ENCODE measurements around the gene VEGFD. TPM values are rescaled to one million over a fixed set of nuclear protein-coding genes. Genes with fewer than 3 reads are reported as not detected.
A peak's percentile ranks its signal among the peaks of the same experiment; 100 is the strongest.

VEGFD gene
- total RNA-seq, 1 donor from 2014 or later: 0.56 TPM

GRCh38 chrX:15349046-15349445 is 35.2 kb downstream of the VEGFD start:
- DNase-seq (ENCODE audit: low spot score): peak; percentile 41
- H3K9me3 Mint-ChIP-seq (ENCODE audit: unreplicated experiment): no peaks in the 10 kb centered on the region
- H3K27me3 Mint-ChIP-seq (ENCODE audit: unreplicated experiment): no peaks in the 10 kb centered on the region
- H3K4me3 Mint-ChIP-seq (ENCODE audit: unreplicated experiment): no peak overlapping the region
- H3K36me3 Mint-ChIP-seq (ENCODE audit: low read depth, unreplicated experiment): no peaks in the 10 kb centered on the region
- TF ChIP-seq, protein P1, sequence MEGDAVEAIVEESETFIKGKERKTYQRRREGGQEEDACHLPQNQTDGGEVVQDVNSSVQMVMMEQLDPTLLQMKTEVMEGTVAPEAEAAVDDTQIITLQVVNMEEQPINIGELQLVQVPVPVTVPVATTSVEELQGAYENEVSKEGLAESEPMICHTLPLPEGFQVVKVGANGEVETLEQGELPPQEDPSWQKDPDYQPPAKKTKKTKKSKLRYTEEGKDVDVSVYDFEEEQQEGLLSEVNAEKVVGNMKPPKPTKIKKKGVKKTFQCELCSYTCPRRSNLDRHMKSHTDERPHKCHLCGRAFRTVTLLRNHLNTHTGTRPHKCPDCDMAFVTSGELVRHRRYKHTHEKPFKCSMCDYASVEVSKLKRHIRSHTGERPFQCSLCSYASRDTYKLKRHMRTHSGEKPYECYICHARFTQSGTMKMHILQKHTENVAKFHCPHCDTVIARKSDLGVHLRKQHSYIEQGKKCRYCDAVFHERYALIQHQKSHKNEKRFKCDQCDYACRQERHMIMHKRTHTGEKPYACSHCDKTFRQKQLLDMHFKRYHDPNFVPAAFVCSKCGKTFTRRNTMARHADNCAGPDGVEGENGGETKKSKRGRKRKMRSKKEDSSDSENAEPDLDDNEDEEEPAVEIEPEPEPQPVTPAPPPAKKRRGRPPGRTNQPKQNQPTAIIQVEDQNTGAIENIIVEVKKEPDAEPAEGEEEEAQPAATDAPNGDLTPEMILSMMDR (IDR thresholded peaks at IDR 0.05; ENCODE audit: unreplicated experiment): peak; percentile 33
- no peak overlapping the region for H3K27ac Mint-ChIP-seq (ENCODE audit: unreplicated experiment)
- peaks cover 14% of the 10 kb centered on the region for H3K4me1 Mint-ChIP-seq (ENCODE audit: unreplicated experiment)

DNA sequence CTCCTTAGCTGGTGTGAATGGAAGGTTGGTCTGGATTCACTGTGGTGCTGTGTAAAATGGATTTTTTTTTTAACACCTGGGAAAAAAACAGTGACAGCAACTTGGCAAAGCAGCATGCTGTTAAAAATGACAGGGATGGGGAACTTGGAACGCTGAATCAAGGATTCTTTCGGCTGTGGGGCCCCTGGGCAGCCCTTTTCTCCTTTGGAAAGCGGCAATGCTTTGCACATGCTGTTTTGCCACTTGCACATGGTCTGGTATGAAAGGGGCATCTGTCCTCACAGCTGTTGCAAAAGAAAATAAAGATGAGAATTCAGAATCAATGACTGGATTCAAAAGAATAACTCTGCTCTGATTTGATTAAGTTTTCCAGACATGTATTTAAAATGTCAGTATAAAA is 38.2 kb downstream of the VEGFD start:
- Mint-ChIP-seq H3K27me3 (ENCODE audit: unreplicated experiment) (peaks cover 2% of the 10 kb centered on the region), H3K4me1 (ENCODE audit: unreplicated experiment) (peaks cover 18% of the 10 kb centered on the region), H3K36me3 (ENCODE audit: low read depth, unreplicated experiment) (no peaks in the 10 kb centered on the region), H3K4me3 (ENCODE audit: unreplicated experiment) (no peak overlapping the region), H3K27ac (ENCODE audit: unreplicated experiment) (no peak overlapping the region), H3K9me3 (ENCODE audit: unreplicated experiment) (no peaks in the 10 kb centered on the region)
- DNase-seq (ENCODE audit: low spot score): no peak
- TF ChIP-seq, protein P1 (IDR thresholded peaks at IDR 0.05; ENCODE audit: unreplicated experiment): no peak

- Mint-ChIP-seq H3K9me3 (ENCODE audit: unreplicated experiment) (no peaks in the 10 kb centered on the region), H3K4me3 (ENCODE audit: unreplicated experiment) (no peak overlapping the region), H3K4me1 (ENCODE audit: unreplicated experiment) (peaks cover 6% of the 10 kb centered on the region), H3K36me3 (ENCODE audit: low read depth, unreplicated experiment) (no peaks in the 10 kb centered on the region), H3K27me3 (ENCODE audit: unreplicated experiment) (peaks cover 2% of the 10 kb centered on the region), H3K27ac (ENCODE audit: unreplicated experiment) (peak overlapping the region; percentile 3)
- DNase-seq (ENCODE audit: low spot score): no peak
- TF ChIP-seq, protein P1 (IDR thresholded peaks at IDR 0.05; ENCODE audit: unreplicated experiment): no peak
These were observed 40.1 kb downstream of the VEGFD start for GRCh38 chrX:15344106-15344505.

GRCh38 chrX:15343075-15343476 is 41.1 kb downstream of the VEGFD start:
- no peaks in the 10 kb centered on the region for H3K36me3 Mint-ChIP-seq (ENCODE audit: low read depth, unreplicated experiment)
- H3K9me3 Mint-ChIP-seq (ENCODE audit: unreplicated experiment): no peaks in the 10 kb centered on the region
- TF ChIP-seq, protein P1 (IDR thresholded peaks at IDR 0.05; ENCODE audit: unreplicated experiment): no peak
- peaks cover 3% of the 10 kb centered on the region for H3K27me3 Mint-ChIP-seq (ENCODE audit: unreplicated experiment)
- H3K27ac Mint-ChIP-seq (ENCODE audit: unreplicated experiment): no peak overlapping the region
- DNase-seq (ENCODE audit: low spot score): no peak
- H3K4me1 Mint-ChIP-seq (ENCODE audit: unreplicated experiment): peaks cover 6% of the 10 kb centered on the region
- H3K4me3 Mint-ChIP-seq (ENCODE audit: unreplicated experiment): no peak overlapping the region

- peaks cover 11% of the 10 kb centered on the region for H3K4me1 Mint-ChIP-seq (ENCODE audit: unreplicated experiment)
- H3K9me3 Mint-ChIP-seq (ENCODE audit: unreplicated experiment): no peaks in the 10 kb centered on the region
- TF ChIP-seq, protein P1 (IDR thresholded peaks at IDR 0.05; ENCODE audit: unreplicated experiment): no peak
- peaks cover 3% of the 10 kb centered on the region for H3K27me3 Mint-ChIP-seq (ENCODE audit: unreplicated experiment)
- no peak for DNase-seq (ENCODE audit: low spot score)
- no peaks in the 10 kb centered on the region for H3K36me3 Mint-ChIP-seq (ENCODE audit: low read depth, unreplicated experiment)
- no peak overlapping the region for H3K4me3 Mint-ChIP-seq (ENCODE audit: unreplicated experiment)
- H3K27ac Mint-ChIP-seq (ENCODE audit: unreplicated experiment): no peak overlapping the region
These were observed 43.3 kb downstream of the VEGFD start for GRCh38 chrX:15340867-15341266.
